Measurements from ENCODE around the gene AJAP1.

DNA sequence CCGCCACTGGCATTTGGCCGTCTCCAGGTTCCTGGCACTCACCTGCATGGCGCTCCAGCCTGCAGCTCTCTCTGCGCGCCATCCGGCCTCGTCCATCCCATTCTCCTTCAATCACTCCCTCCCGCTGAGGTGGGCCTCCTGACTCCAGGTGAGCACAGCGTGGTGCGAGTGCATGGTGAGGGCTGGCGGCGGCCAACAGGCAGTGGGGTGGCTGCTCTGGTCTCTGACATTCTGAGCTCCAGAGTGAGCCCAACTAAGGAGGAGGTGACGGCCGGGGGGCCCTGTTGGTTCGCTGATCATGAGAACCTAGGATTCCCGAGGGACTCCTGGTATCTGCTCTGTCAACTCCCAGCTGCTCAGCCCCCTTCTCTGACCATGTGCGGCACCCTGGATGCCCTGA lies 130.4 kb downstream of the AJAP1 start:
- TF ChIP-seq, protein P1, sequence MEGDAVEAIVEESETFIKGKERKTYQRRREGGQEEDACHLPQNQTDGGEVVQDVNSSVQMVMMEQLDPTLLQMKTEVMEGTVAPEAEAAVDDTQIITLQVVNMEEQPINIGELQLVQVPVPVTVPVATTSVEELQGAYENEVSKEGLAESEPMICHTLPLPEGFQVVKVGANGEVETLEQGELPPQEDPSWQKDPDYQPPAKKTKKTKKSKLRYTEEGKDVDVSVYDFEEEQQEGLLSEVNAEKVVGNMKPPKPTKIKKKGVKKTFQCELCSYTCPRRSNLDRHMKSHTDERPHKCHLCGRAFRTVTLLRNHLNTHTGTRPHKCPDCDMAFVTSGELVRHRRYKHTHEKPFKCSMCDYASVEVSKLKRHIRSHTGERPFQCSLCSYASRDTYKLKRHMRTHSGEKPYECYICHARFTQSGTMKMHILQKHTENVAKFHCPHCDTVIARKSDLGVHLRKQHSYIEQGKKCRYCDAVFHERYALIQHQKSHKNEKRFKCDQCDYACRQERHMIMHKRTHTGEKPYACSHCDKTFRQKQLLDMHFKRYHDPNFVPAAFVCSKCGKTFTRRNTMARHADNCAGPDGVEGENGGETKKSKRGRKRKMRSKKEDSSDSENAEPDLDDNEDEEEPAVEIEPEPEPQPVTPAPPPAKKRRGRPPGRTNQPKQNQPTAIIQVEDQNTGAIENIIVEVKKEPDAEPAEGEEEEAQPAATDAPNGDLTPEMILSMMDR (conservative IDR thresholded peaks at IDR 0.05) = no peak
- no peak for TF ChIP-seq ZFX (IDR thresholded peaks at IDR 0.05)
